ENCODE data around the gene TENM4. TPM values are rescaled to one million over a fixed set of nuclear protein-coding genes. Genes with fewer than 3 reads are reported as not detected.

TENM4 gene
- total RNA-seq, 1 experiment from 2014 or later, result 25.0 TPM

DNA sequence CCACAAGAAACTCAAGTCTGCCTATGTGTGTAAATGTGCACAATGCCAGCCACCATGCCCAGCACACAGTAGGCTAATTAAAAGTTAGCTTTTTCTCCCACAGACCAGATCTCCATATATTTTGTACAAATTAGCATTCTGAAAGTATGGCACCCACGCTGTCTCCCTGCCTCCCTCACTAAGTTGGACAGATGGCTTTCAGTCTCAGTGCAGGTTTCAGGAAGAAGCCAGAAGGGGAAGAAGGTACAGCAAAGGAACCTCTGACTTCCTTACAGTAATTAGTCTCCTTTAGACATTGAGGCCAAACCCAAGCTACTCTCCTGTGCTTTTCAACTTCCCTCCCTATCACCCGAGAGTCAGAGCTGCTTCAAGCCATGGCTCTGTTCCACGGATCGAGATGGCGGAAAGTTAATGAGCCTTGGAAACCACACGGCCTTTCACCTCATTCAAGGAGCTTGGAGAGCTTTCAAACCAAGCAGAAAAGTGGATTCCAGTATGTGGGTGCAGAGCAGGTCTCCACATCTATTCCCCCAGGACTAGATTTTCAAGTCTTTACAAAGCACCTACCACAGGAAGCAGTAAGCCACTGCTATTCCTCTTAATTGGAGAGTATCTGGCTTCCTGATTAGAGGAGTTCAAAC, 645.1 kb downstream of the TENM4 start (continued):
- no peak for TF ChIP-seq AFF4 (CRISPR knock-in tag; IDR thresholded peaks at IDR 0.05; ENCODE audit: borderline replicate concordance)
- TF ChIP-seq TP53 (CRISPR knock-in tag; IDR thresholded peaks at IDR 0.05), result no peak
- TF ChIP-seq ZNF121 (CRISPR knock-in tag; IDR thresholded peaks at IDR 0.05), result no peak
- no peak for TF ChIP-seq ESRRA (CRISPR knock-in tag; IDR thresholded peaks at IDR 0.05; ENCODE audit: borderline replicate concordance)
- no peak for TF ChIP-seq SMAD4 (CRISPR knock-in tag; IDR thresholded peaks at IDR 0.05)
- TF ChIP-seq, protein P1, sequence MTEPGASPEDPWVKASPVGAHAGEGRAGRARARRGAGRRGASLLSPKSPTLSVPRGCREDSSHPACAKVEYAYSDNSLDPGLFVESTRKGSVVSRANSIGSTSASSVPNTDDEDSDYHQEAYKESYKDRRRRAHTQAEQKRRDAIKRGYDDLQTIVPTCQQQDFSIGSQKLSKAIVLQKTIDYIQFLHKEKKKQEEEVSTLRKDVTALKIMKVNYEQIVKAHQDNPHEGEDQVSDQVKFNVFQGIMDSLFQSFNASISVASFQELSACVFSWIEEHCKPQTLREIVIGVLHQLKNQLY (CRISPR knock-in tag; IDR thresholded peaks at IDR 0.05), result no peak
- no peak for TF ChIP-seq ZBTB21 (CRISPR knock-in tag; IDR thresholded peaks at IDR 0.05; ENCODE audit: borderline replicate concordance)
- no peak for TF ChIP-seq ETV6 (CRISPR knock-in tag; IDR thresholded peaks at IDR 0.05)
- no peak for TF ChIP-seq IRF1 (CRISPR knock-in tag; IDR thresholded peaks at IDR 0.05)
- TF ChIP-seq, protein P2, sequence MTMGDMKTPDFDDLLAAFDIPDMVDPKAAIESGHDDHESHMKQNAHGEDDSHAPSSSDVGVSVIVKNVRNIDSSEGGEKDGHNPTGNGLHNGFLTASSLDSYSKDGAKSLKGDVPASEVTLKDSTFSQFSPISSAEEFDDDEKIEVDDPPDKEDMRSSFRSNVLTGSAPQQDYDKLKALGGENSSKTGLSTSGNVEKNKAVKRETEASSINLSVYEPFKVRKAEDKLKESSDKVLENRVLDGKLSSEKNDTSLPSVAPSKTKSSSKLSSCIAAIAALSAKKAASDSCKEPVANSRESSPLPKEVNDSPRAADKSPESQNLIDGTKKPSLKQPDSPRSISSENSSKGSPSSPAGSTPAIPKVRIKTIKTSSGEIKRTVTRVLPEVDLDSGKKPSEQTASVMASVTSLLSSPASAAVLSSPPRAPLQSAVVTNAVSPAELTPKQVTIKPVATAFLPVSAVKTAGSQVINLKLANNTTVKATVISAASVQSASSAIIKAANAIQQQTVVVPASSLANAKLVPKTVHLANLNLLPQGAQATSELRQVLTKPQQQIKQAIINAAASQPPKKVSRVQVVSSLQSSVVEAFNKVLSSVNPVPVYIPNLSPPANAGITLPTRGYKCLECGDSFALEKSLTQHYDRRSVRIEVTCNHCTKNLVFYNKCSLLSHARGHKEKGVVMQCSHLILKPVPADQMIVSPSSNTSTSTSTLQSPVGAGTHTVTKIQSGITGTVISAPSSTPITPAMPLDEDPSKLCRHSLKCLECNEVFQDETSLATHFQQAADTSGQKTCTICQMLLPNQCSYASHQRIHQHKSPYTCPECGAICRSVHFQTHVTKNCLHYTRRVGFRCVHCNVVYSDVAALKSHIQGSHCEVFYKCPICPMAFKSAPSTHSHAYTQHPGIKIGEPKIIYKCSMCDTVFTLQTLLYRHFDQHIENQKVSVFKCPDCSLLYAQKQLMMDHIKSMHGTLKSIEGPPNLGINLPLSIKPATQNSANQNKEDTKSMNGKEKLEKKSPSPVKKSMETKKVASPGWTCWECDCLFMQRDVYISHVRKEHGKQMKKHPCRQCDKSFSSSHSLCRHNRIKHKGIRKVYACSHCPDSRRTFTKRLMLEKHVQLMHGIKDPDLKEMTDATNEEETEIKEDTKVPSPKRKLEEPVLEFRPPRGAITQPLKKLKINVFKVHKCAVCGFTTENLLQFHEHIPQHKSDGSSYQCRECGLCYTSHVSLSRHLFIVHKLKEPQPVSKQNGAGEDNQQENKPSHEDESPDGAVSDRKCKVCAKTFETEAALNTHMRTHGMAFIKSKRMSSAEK (CRISPR knock-in tag; IDR thresholded peaks at IDR 0.05; ENCODE audit: borderline replicate concordance), result no peak
- no peak for TF ChIP-seq FOXP4 (CRISPR knock-in tag; IDR thresholded peaks at IDR 0.05)

DNA sequence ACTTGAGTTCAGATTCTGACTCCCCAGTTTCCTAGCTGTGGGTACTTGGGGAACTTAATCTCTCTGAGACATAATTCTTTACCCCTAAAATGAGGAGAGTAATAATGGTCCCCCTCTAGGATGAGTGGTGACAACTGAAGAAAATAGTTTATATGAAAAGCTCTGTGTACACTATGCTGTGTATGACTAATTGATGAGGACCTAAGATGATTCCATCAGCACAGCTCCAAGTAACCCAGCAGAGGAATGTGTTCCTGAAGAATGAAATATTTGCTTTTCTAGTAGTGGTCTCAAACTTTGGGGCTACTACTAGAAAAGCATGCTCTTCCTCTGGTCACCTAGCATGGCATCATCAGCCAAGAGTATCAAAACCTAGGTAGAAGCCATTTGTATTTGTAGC, 648.9 kb downstream of the TENM4 start:
- no peak overlapping the region for H3K27ac Mint-ChIP-seq
- no peak for ATAC-seq
- CTCF ChIA-PET, result interaction anchor here (1.3 to 1.7 kb wide), 3 partner anchors 8 to 76 kb away, joined by 3 to 6 read pairs (median 4); no protein-coding TSS in a partner anchor
- TF ChIP-seq ZNF263 (CRISPR knock-in tag; IDR thresholded peaks at IDR 0.05; ENCODE audit: low read depth) (no peak), JUN (CRISPR knock-in tag; IDR thresholded peaks at IDR 0.05) (no peak), EMX1 (CRISPR knock-in tag; IDR thresholded peaks at IDR 0.05) (no peak), ETV6 (CRISPR knock-in tag; IDR thresholded peaks at IDR 0.05) (no peak), OVOL2 (CRISPR knock-in tag; IDR thresholded peaks at IDR 0.05; ENCODE audit: borderline replicate concordance) (no peak), HMGA2 (CRISPR knock-in tag; IDR thresholded peaks at IDR 0.05) (no peak), NR2C2 (CRISPR knock-in tag; IDR thresholded peaks at IDR 0.05) (no peak), TEAD4 (CRISPR knock-in tag; IDR thresholded peaks at IDR 0.05) (no peak)
- TF ChIP-seq, protein P3, sequence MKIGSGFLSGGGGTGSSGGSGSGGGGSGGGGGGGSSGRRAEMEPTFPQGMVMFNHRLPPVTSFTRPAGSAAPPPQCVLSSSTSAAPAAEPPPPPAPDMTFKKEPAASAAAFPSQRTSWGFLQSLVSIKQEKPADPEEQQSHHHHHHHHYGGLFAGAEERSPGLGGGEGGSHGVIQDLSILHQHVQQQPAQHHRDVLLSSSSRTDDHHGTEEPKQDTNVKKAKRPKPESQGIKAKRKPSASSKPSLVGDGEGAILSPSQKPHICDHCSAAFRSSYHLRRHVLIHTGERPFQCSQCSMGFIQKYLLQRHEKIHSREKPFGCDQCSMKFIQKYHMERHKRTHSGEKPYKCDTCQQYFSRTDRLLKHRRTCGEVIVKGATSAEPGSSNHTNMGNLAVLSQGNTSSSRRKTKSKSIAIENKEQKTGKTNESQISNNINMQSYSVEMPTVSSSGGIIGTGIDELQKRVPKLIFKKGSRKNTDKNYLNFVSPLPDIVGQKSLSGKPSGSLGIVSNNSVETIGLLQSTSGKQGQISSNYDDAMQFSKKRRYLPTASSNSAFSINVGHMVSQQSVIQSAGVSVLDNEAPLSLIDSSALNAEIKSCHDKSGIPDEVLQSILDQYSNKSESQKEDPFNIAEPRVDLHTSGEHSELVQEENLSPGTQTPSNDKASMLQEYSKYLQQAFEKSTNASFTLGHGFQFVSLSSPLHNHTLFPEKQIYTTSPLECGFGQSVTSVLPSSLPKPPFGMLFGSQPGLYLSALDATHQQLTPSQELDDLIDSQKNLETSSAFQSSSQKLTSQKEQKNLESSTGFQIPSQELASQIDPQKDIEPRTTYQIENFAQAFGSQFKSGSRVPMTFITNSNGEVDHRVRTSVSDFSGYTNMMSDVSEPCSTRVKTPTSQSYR (CRISPR knock-in tag; IDR thresholded peaks at IDR 0.05), result no peak
- TF ChIP-seq, protein P4, sequence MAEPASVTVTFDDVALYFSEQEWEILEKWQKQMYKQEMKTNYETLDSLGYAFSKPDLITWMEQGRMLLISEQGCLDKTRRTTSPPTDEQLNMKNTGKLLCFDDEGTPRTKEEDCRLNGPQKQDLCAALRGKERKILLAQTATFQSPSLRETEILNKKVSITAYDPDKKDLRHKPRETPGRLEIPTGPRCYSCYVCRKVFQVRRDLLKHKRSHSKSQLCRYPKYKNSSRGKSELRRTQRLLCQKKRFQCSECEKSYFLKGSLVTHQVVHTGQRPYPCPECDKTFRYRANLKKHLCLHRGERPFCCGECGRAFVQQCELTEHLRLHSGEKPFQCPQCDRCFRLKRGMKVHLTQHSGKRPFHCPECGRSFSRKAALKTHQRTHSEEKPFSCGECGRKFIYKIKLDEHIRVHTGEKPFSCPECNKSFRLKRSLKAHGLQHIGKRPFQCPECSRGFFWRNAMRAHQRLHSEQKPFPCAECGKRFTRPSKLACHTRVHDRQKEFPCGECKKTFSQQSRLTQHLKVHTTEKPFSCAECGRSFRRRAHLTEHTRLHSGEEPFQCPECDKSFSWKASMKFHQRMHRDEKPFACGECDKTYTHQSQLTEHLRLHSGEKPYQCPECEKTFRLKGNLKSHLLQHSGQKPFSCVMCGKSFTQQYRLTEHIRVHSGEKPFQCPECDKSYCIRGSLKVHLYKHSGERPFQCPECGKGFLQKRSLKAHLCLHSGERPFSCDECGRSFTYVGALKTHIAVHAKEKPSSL (CRISPR knock-in tag; conservative IDR thresholded peaks at IDR 0.05), result no peak

More for the DNA sequence above, 648.9 kb downstream of the TENM4 start:
- Mint-ChIP-seq H3K27me3 (ENCODE audit: low read depth) (no peaks in the 10 kb centered on the region), H3K36me3 (no peaks in the 10 kb centered on the region), H3K4me3 (no peak overlapping the region), H3K4me1 (no peaks in the 10 kb centered on the region), H3K9me3 (no peaks in the 10 kb centered on the region)
- POLR2A ChIA-PET, result no interaction called here
- DNase-seq (ENCODE audit: low spot score), result no peak

All from WTC11 (cell line).